ENCODE results near the gene SLC9C2.
"Not testable (repeated sequence)": the region's sequence is repeated elsewhere in the genome, so short reads cannot be mapped to it uniquely, and the experiment has no call there.

Gene SLC9C2

GRCh38 chr1:173520799-173521198 lies 82.1 kb downstream of the SLC9C2 start:
- no peak for DNase-seq

- DNase-seq: not testable (repeated sequence)
Measured at GRCh38 chr1:173514503-173514902, 88.4 kb downstream of the SLC9C2 start.

GRCh38 chr1:173509797-173510196 lies 93.1 kb downstream of the SLC9C2 start:
- DNase-seq: no peak

GRCh38 chr1:173508541-173508940 lies 94.3 kb downstream of the SLC9C2 start:
- DNase-seq: no peak

- no peak for DNase-seq
Measured at GRCh38 chr1:173507847-173508209, 95.0 kb downstream of the SLC9C2 start.

- no peak for DNase-seq
Measured at GRCh38 chr1:173507205-173507846, 95.5 kb downstream of the SLC9C2 start.

- DNase-seq: no peak
Measured at GRCh38 chr1:173506437-173506836, 96.4 kb downstream of the SLC9C2 start.

GRCh38 chr1:173505391-173505790 lies 97.5 kb downstream of the SLC9C2 start:
- DNase-seq: no peak

GRCh38 chr1:173504268-173504667 lies 98.6 kb downstream of the SLC9C2 start:
- no peak for DNase-seq

GRCh38 chr1:173503391-173503790 lies 99.5 kb downstream of the SLC9C2 start:
- no peak for DNase-seq

- no peak for DNase-seq
Measured at GRCh38 chr1:173502104-173502503, 100.8 kb downstream of the SLC9C2 start.

- no peak for DNase-seq
Measured at GRCh38 chr1:173499729-173500128, 103.1 kb downstream of the SLC9C2 start.

GRCh38 chr1:173496757-173497320 lies 106.0 kb downstream of the SLC9C2 start:
- no peak for DNase-seq

GRCh38 chr1:173495609-173496267 lies 107.1 kb downstream of the SLC9C2 start:
- DNase-seq: no peak

- DNase-seq: not testable (repeated sequence)
Measured at GRCh38 chr1:173493125-173493524, 109.7 kb downstream of the SLC9C2 start.

- DNase-seq: no peak
Measured at GRCh38 chr1:173491508-173491907, 111.4 kb downstream of the SLC9C2 start.

GRCh38 chr1:173489929-173490328 lies 112.9 kb downstream of the SLC9C2 start:
- no peak for DNase-seq

- no peak for DNase-seq
Measured at GRCh38 chr1:173489149-173489600, 113.7 kb downstream of the SLC9C2 start.

GRCh38 chr1:173488001-173488400 lies 114.9 kb downstream of the SLC9C2 start:
- DNase-seq: no peak

GRCh38 chr1:173485401-173485800 lies 117.5 kb downstream of the SLC9C2 start:
- no peak for DNase-seq

- DNase-seq: no peak
Measured at GRCh38 chr1:173484276-173484675, 118.6 kb downstream of the SLC9C2 start.

- no peak for DNase-seq
Measured at GRCh38 chr1:173482683-173483082, 120.2 kb downstream of the SLC9C2 start.

GRCh38 chr1:173481195-173481772 lies 121.6 kb downstream of the SLC9C2 start:
- DNase-seq: no peak

GRCh38 chr1:173479649-173480048 lies 123.2 kb downstream of the SLC9C2 start:
- no peak for DNase-seq
